Measurements from ENCODE around the gene PPFIBP1. TPM values are rescaled to one million over a fixed set of nuclear protein-coding genes. Genes with fewer than 3 reads are reported as not detected.

Gene PPFIBP1
- total and polyA plus RNA-seq, 2 of the 13 experiments (the other 11 are each of a cell fraction or from before 2014, with no cell fraction given), result 16.2 to 21.8 TPM

DNA sequence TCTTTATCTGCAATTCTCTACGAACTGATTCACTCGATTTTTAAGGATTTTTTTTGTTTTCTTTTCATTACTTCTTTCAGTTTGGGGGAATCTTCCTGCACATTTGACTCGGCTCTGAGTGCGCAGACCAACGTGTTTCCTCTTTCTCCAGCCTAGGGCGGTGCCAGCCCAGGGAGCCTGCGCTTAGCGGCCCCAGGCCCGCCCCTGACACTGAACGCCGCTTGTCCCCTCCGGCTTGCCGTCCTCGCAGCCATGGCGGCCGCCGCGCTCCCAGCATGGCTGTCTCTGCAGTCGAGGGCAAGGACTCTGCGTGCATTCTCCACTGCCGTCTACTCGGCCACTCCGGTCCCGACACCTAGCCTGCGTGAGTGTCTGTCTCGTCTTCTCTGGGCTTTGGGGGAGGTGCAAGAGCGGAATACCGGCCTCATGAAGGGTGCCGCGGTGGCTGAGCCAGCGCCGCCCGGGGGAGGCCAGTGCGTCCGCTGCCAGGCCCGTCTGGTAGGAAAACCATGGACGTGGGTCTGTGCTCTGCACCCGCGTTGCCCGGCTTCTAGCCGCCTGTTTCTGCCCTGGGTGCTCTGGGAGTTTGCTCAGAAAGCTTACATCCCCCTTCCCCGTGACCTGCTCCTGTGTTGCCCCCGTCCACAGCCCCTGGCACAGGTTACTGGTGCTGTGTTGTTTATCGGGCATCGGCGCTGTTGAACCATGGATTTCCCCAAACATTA lies 186.7 kb downstream of the PPFIBP1 start, which contains the start of gene MRPS35 (continued):
- TF ChIP-seq ZNF275 (CRISPR knock-in tag; IDR thresholded peaks at IDR 0.05; ENCODE audit: borderline replicate concordance) (peak; percentile 97), ZBTB42 (CRISPR knock-in tag; IDR thresholded peaks at IDR 0.05) (peak; percentile 80; the same call in 1 of the 2 replicates), NFIC (IDR thresholded peaks at IDR 0.05; ENCODE audit: low read length) (no peak), ZKSCAN5 (CRISPR knock-in tag; IDR thresholded peaks at IDR 0.05) (no peak), REL (CRISPR knock-in tag; conservative IDR thresholded peaks at IDR 0.05) (peak; percentile 88), ZNF773 (CRISPR knock-in tag; IDR thresholded peaks at IDR 0.05; ENCODE audit: borderline replicate concordance) (no peak; the same call in none of the 2 replicates), POLR2AphosphoS2 (IDR thresholded peaks at IDR 0.05; ENCODE audit: low read depth, low read length) (no peak), ZNF563 (CRISPR knock-in tag; IDR thresholded peaks at IDR 0.05) (0 out of 2 replicates have a peak, but pooled peaks have one; percentile 78), CBFB (CRISPR knock-in tag; IDR thresholded peaks at IDR 0.05) (peak; percentile 88), DBP (CRISPR knock-in tag; IDR thresholded peaks at IDR 0.05; ENCODE audit: not compliant biosample characterization) (peak; percentile 77), CEBPG (CRISPR knock-in tag; IDR thresholded peaks at IDR 0.05) (peak; percentile 7; the same call in 1 of the 2 replicates), ZBED4 (CRISPR knock-in tag; IDR thresholded peaks at IDR 0.05; ENCODE audit: borderline replicate concordance) (peak; percentile 20; the same call in 1 of the 2 replicates), NFKBIZ (CRISPR knock-in tag; IDR thresholded peaks at IDR 0.05) (peak; percentile 33; the same call in 1 of the 2 replicates), ZBTB14 (CRISPR knock-in tag; IDR thresholded peaks at IDR 0.05) (peak; percentile 56), SPEN (CRISPR knock-in tag; IDR thresholded peaks at IDR 0.05; ENCODE audit: low read depth) (peak; percentile 94), RXRA (CRISPR knock-in tag; IDR thresholded peaks at IDR 0.05) (peak; percentile 69), ZNF468 (CRISPR knock-in tag; IDR thresholded peaks at IDR 0.05) (no peak), ESRRA (CRISPR knock-in tag; IDR thresholded peaks at IDR 0.05; ENCODE audit: low read depth) (peak; percentile 80), ZNF30 (CRISPR knock-in tag; IDR thresholded peaks at IDR 0.05) (peak; percentile 95), ATM (IDR thresholded peaks at IDR 0.05; ENCODE audit: borderline replicate concordance) (no peak), NFYB (CRISPR knock-in tag; IDR thresholded peaks at IDR 0.05) (no peak), KDM4B (CRISPR knock-in tag; IDR thresholded peaks at IDR 0.05) (peak; percentile 89)
- TF ChIP-seq, protein P1, sequence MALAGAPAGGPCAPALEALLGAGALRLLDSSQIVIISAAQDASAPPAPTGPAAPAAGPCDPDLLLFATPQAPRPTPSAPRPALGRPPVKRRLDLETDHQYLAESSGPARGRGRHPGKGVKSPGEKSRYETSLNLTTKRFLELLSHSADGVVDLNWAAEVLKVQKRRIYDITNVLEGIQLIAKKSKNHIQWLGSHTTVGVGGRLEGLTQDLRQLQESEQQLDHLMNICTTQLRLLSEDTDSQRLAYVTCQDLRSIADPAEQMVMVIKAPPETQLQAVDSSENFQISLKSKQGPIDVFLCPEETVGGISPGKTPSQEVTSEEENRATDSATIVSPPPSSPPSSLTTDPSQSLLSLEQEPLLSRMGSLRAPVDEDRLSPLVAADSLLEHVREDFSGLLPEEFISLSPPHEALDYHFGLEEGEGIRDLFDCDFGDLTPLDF (CRISPR knock-in tag; IDR thresholded peaks at IDR 0.05), result peak; percentile 79
